Mesenchymal stem cell (in vitro differentiated cells and primary cell): ENCODE measurements around the gene RAMP3.

Experiments
- DNase-seq: peaks from one replicate; pipeline ENCODE4 v3.0.0-alpha.2; 2013
- H2AFZ ChIP-seq: one replicate; pipeline ENCODE4 v1.6.1; 2013; ENCODE audit warnings: low read depth, mild to moderate bottlenecking, control low read depth, inconsistent platforms, low read length, moderate library complexity
- H2AK5ac ChIP-seq: 2 replicates; pipeline ENCODE4 v1.6.1; 2013; ENCODE audit warnings: low read length, moderate library complexity, mild to moderate bottlenecking, inconsistent platforms; ENCODE audit not compliant: severe bottlenecking
- H2BK120ac ChIP-seq: one replicate; pipeline ENCODE4 v1.6.1; 2013; ENCODE audit warnings: low read depth, mild to moderate bottlenecking, inconsistent platforms, low read length, moderate library complexity
- H2BK12ac ChIP-seq, 2 experiments: one replicate each; pipeline ENCODE4 v1.6.1; 2013; ENCODE audit warnings: inconsistent platforms in 2 of 2, low read length in 2 of 2, mild to moderate bottlenecking in 2 of 2, moderate library complexity in 2 of 2, control low read depth in 1 of 2
- H2BK15ac ChIP-seq: one replicate; pipeline ENCODE4 v1.6.1; 2013; ENCODE audit warnings: mild to moderate bottlenecking, low read depth, inconsistent platforms; ENCODE audit not compliant: poor library complexity, severe bottlenecking
- H2BK5ac ChIP-seq: 2 replicates; pipeline ENCODE4 v1.6.1; 2013; ENCODE audit warnings: low read depth, mild to moderate bottlenecking, low read length, control low read depth, inconsistent platforms; ENCODE audit not compliant: poor library complexity, severe bottlenecking
- H3K14ac ChIP-seq, 2 experiments: one replicate each; pipeline ENCODE4 v1.6.1; 2013; ENCODE audit warnings: inconsistent platforms in 2 of 2, low read length in 2 of 2, control low read depth in 1 of 2, mild to moderate bottlenecking in 1 of 2, moderate library complexity in 1 of 2
- H3K18ac ChIP-seq, 2 experiments: one replicate each; pipeline ENCODE4 v1.6.1; 2013; ENCODE audit warnings: inconsistent platforms in 2 of 2, low read length in 2 of 2, control low read depth in 1 of 2, low read depth in 1 of 2, mild to moderate bottlenecking in 1 of 2
- H3K23ac ChIP-seq, 2 experiments: one replicate each; pipeline ENCODE4 v1.6.1; 2013; ENCODE audit warnings: inconsistent platforms in 2 of 2, low read length in 2 of 2, mild to moderate bottlenecking in 2 of 2, moderate library complexity in 2 of 2, control low read depth in 1 of 2
- H3K27ac ChIP-seq: 2 replicates; pipeline ENCODE4 v1.5.1; 2013; ENCODE audit warnings: mild to moderate bottlenecking, moderate library complexity, low read length, control low read depth, inconsistent platforms; ENCODE audit not compliant: poor library complexity, severe bottlenecking
- H3K27me3 ChIP-seq, 2 experiments: 2 replicates each; pipeline versions ENCODE4 v1.6.1 to v1.7.0; 2013; ENCODE audit warnings: low read length in 2 of 2, mild to moderate bottlenecking in 2 of 2, moderate library complexity in 2 of 2, control low read depth in 1 of 2, inconsistent platforms in 1 of 2; ENCODE audit not compliant: control insufficient read depth in 1 of 2, insufficient read depth in 1 of 2
- H3K36me3 ChIP-seq, 2 experiments: 2 replicates each; pipeline versions ENCODE4 v1.6.1 to v1.7.0; 2013; ENCODE audit warnings: low read length in 2 of 2, control low read depth in 1 of 2, inconsistent platforms in 1 of 2, low read depth in 1 of 2, mild to moderate bottlenecking in 1 of 2; ENCODE audit not compliant: insufficient read depth in 2 of 2, control insufficient read depth in 1 of 2
- H3K4ac ChIP-seq, 2 experiments: one replicate each; pipeline ENCODE4 v1.6.1; 2013; ENCODE audit warnings: inconsistent platforms in 2 of 2, low read length in 2 of 2, mild to moderate bottlenecking in 2 of 2, moderate library complexity in 2 of 2, control low read depth in 1 of 2, low read depth in 1 of 2
- H3K4me1 ChIP-seq: 2 replicates; pipeline ENCODE4 v1.6.1; 2013; ENCODE audit warnings: low read depth, low read length, control low read depth; ENCODE audit not compliant: control insufficient read depth, insufficient read depth
- H3K4me2 ChIP-seq: 2 replicates; pipeline ENCODE4 v1.6.1; 2013; ENCODE audit warnings: low read length, mild to moderate bottlenecking, inconsistent platforms; ENCODE audit not compliant: poor library complexity, severe bottlenecking
- H3K4me3 ChIP-seq, 2 experiments: 2 replicates each; pipeline versions ENCODE4 v1.5.1 to v1.7.0; 2013; ENCODE audit warnings: low read length in 2 of 2, mild to moderate bottlenecking in 2 of 2, control low read depth in 1 of 2, low read depth in 1 of 2; ENCODE audit not compliant: insufficient read depth in 1 of 2
- H3K79me1 ChIP-seq: replicated peaks from 2 replicates; pipeline ENCODE4 v1.6.1; 2013; ENCODE audit warnings: mild to moderate bottlenecking, control low read depth, low read length, inconsistent platforms; ENCODE audit not compliant: poor library complexity, severe bottlenecking
- H3K9ac ChIP-seq: 2 replicates; pipeline ENCODE4 v1.7.0; 2013; ENCODE audit warnings: mild to moderate bottlenecking, low read length, moderate library complexity
- H3K9me3 ChIP-seq: 2 replicates; pipeline ENCODE4 v1.7.0; 2013; ENCODE audit warnings: mild to moderate bottlenecking, low read length; ENCODE audit not compliant: control insufficient read depth
- H4K8ac ChIP-seq: one replicate; pipeline ENCODE4 v1.6.1; 2013; ENCODE audit warnings: inconsistent platforms, mild to moderate bottlenecking, low read length, moderate library complexity
- H4K91ac ChIP-seq: one replicate; pipeline ENCODE4 v1.6.1; 2013; ENCODE audit warnings: mild to moderate bottlenecking, low read length, inconsistent platforms
- WGBS: methylation state at CpG from one replicate; pipeline ENCODE4 v1.1.7; 2013; ENCODE audit warnings: mixed read lengths; 5-methylcytosine and 5-hydroxymethylcytosine counted together

RAMP3 gene

GRCh38 chr7:45131891-45132290 is 25.7 kb upstream of the RAMP3 start:
- Histone ChIP-seq H3K27me3 (peaks cover 16 to 34% of the 10 kb centered on the region in 2 experiments), H2BK12ac (no peak overlapping the region), H2BK5ac (no peak overlapping the region), H3K36me3 (no peaks in the 10 kb centered on the region), H3K9ac (no peak overlapping the region), H3K4me3 (no peak overlapping the region), H2BK15ac (no peak overlapping the region), H2AK5ac (no peak overlapping the region), H3K9me3 (no peaks in the 10 kb centered on the region), H3K4me2 (no peak overlapping the region), H3K27ac (no peak overlapping the region), H3K4ac (no peak overlapping the region), H3K4me1 (no peaks in the 10 kb centered on the region), H2AFZ (no peak overlapping the region), H2BK120ac (no peak overlapping the region), H4K91ac (no peak overlapping the region), H3K14ac (no peak overlapping the region), H3K18ac (no peak overlapping the region), H3K79me1 (no peaks in the 10 kb centered on the region), H4K8ac (no peak overlapping the region), H3K23ac (no peak overlapping the region)
- DNase-seq: no peak
- 83% methylated on average over 4 of the region's 4 CpGs for WGBS

GRCh38 chr7:45132708-45133320 is 24.8 kb upstream of the RAMP3 start:
- Histone ChIP-seq H2AFZ (no peak overlapping the region), H3K27me3 (peaks cover 21 to 40% of the 10 kb centered on the region in 2 experiments)

GRCh38 chr7:45133352-45133751 is 24.2 kb upstream of the RAMP3 start:
- H3K27ac ChIP-seq: no peak overlapping the region
- H3K18ac ChIP-seq: no peak overlapping the region
- no peak overlapping the region for H2AFZ ChIP-seq
- H3K4me3 ChIP-seq: no peak overlapping the region
- no peak overlapping the region for H2BK12ac ChIP-seq
- no peaks in the 10 kb centered on the region for H3K36me3 ChIP-seq
- no peak overlapping the region for H3K4me2 ChIP-seq
- H4K8ac ChIP-seq: no peak overlapping the region
- no peak overlapping the region for H4K91ac ChIP-seq
- 88% methylated on average over 4 of the region's 4 CpGs for WGBS
- H3K4me1 ChIP-seq: no peaks in the 10 kb centered on the region
- no peak overlapping the region for H3K4ac ChIP-seq
- H2BK5ac ChIP-seq: no peak overlapping the region
- no peak overlapping the region for H3K23ac ChIP-seq
- no peak overlapping the region for H2BK120ac ChIP-seq
- H2BK15ac ChIP-seq: no peak overlapping the region
- no peaks in the 10 kb centered on the region for H3K9me3 ChIP-seq
- H3K14ac ChIP-seq: no peak overlapping the region
- no peaks in the 10 kb centered on the region for H3K79me1 ChIP-seq
- H3K27me3 ChIP-seq: peaks cover 22 to 43% of the 10 kb centered on the region in 2 experiments
- H3K9ac ChIP-seq: no peak overlapping the region
- DNase-seq: no peak
- no peak overlapping the region for H2AK5ac ChIP-seq

More at GRCh38 chr7:45132708-45133320, 24.8 kb upstream of the RAMP3 start:
- no peak overlapping the region for H3K14ac ChIP-seq
- H3K4me3 ChIP-seq: no peak overlapping the region
- H4K8ac ChIP-seq: no peak overlapping the region
- WGBS: 91% methylated on average over 8 of the region's 8 CpGs
- no peak overlapping the region for H2BK15ac ChIP-seq
- H3K4me1 ChIP-seq: no peaks in the 10 kb centered on the region
- H2BK120ac ChIP-seq: no peak overlapping the region
- no peak for DNase-seq
- no peak overlapping the region for H3K4me2 ChIP-seq
- H3K79me1 ChIP-seq: no peaks in the 10 kb centered on the region
- no peak overlapping the region for H3K18ac ChIP-seq
- H2BK12ac ChIP-seq: no peak overlapping the region
- no peak overlapping the region for H3K4ac ChIP-seq
- H2BK5ac ChIP-seq: no peak overlapping the region
- no peak overlapping the region for H3K27ac ChIP-seq
- H2AK5ac ChIP-seq: no peak overlapping the region
- no peaks in the 10 kb centered on the region for H3K9me3 ChIP-seq
- H3K9ac ChIP-seq: no peak overlapping the region
- H3K36me3 ChIP-seq: no peaks in the 10 kb centered on the region
- no peak overlapping the region for H3K23ac ChIP-seq
- no peak overlapping the region for H4K91ac ChIP-seq

- no peak overlapping the region for H2AFZ ChIP-seq
- H2BK5ac ChIP-seq: no peak overlapping the region
- no peaks in the 10 kb centered on the region for H3K36me3 ChIP-seq
- H3K4me3 ChIP-seq: no peak overlapping the region
- no peaks in the 10 kb centered on the region for H3K4me1 ChIP-seq
- no peak for DNase-seq
- H3K9me3 ChIP-seq: no peaks in the 10 kb centered on the region
- 88% methylated on average over 7 of the region's 7 CpGs for WGBS
- peaks cover 23 to 48% of the 10 kb centered on the region in 2 experiments for H3K27me3 ChIP-seq
- H4K8ac ChIP-seq: no peak overlapping the region
- H3K79me1 ChIP-seq: no peaks in the 10 kb centered on the region
- H3K23ac ChIP-seq: no peak overlapping the region
- no peak overlapping the region for H2BK12ac ChIP-seq
- H4K91ac ChIP-seq: no peak overlapping the region
- no peak overlapping the region for H3K9ac ChIP-seq
- no peak overlapping the region for H2AK5ac ChIP-seq
- no peak overlapping the region for H3K4ac ChIP-seq
- H2BK15ac ChIP-seq: no peak overlapping the region
- no peak overlapping the region for H3K4me2 ChIP-seq
- no peak overlapping the region for H3K27ac ChIP-seq
- H3K18ac ChIP-seq: no peak overlapping the region
- no peak overlapping the region for H3K14ac ChIP-seq
- H2BK120ac ChIP-seq: no peak overlapping the region
These were observed 23.7 kb upstream of the RAMP3 start for GRCh38 chr7:45133877-45134276.
